Mammary epithelial cell (primary cell): ENCODE data around the gene MEG3.

Experiments
- CTCF ChIP-seq, 2 donors: IDR thresholded peaks in 1 of 2; conservative IDR thresholded peaks in 1 of 2; 2 replicates each; pipeline ENCODE4 v1.5.1; 2011 to 2012; ENCODE audit warnings: inconsistent platforms in 2 of 2, low read length in 2 of 2, mild to moderate bottlenecking in 2 of 2, control low read depth in 1 of 2, low read depth in 1 of 2; ENCODE audit not compliant: insufficient read depth in 1 of 2; ENCODE audit errors: extremely low read depth in 1 of 2
- EZH2 ChIP-seq: IDR thresholded peaks from 2 replicates; pipeline ENCODE4 v1.6.1; 2012; ENCODE audit warnings: low read length, inconsistent platforms, borderline replicate concordance

- TF ChIP-seq CTCF (conservative IDR thresholded peaks at IDR 0.05 in 1 of 2, IDR thresholded peaks at IDR 0.05 in 1 of 2; ENCODE audit: extremely low read depth in 1 of 2, insufficient read depth in 1 of 2, low read depth in 1 of 2, low read length in 2 of 2), result no peak
- no peak for TF ChIP-seq EZH2
These were observed 17.8 kb upstream of the MEG3 start for GRCh38 chr14:100807979-100808734.
